Retina (tissue), 1 donor: ENCODE results near the gene POTED.
"Not testable (repeated sequence)": the region's sequence is repeated elsewhere in the genome, so short reads cannot be mapped to it uniquely, and the experiment has no call there.

ENCODE experiments used
- DNase-seq: peaks from one replicate; pipeline ENCODE4 v3.0.0-alpha.2; 2016

POTED gene

GRCh38 chr21:13609477-13609876 lies at the start of gene POTED:
Gene POTED (plus strand): TSS chr21:13609777. CDS start chr21:13610229, 452 bp downstream.
- DNase-seq, result not testable (repeated sequence)

GRCh38 chr21:13650101-13650500 lies 40.5 kb downstream of the POTED start:
- DNase-seq, result not testable (repeated sequence)

GRCh38 chr21:13651746-13652145 lies 42.2 kb downstream of the POTED start:
- DNase-seq, result not testable (repeated sequence)
